SU-DHL-6 (cell line): Measurements from ENCODE around the gene BLCAP.

Source experiments
- CTCF ChIP-seq: fragments of 200-600 bp; sonication (generic); IDR thresholded peaks from one replicate; pipeline ENCODE4 v1.5.1; 2017; ENCODE audit warnings: antibody characterized with exemption, mild to moderate bottlenecking, low read length, moderate library complexity; ENCODE audit not compliant: insufficient read depth, poor library complexity, severe bottlenecking
- EZH2phosphoT487 ChIP-seq: fragments of 200-600 bp; sonication (generic), shearing (Covaris generic); conservative IDR thresholded peaks from 2 replicates; pipeline ENCODE4 v1.6.1; 2018; ENCODE audit warnings: mild to moderate bottlenecking, antibody characterized with exemption, low read length, moderate library complexity, mixed read lengths

- TF ChIP-seq EZH2phosphoT487 (no peak), CTCF (no peak)
Observed at GRCh38 chr20:37477041-37477440, 50.6 kb downstream of the BLCAP start.
